Measurements from ENCODE around the gene SDR42E2. TPM values are rescaled to one million over a fixed set of nuclear protein-coding genes. Genes with fewer than 3 reads are reported as not detected.
"Not testable (repeated sequence)": the region's sequence is repeated elsewhere in the genome, so short reads cannot be mapped to it uniquely, and the experiment has no call there.

Gene SDR42E2
- polyA plus RNA-seq, 3 donors, result 0.23 to 0.40 (median 0.27) TPM

DNA sequence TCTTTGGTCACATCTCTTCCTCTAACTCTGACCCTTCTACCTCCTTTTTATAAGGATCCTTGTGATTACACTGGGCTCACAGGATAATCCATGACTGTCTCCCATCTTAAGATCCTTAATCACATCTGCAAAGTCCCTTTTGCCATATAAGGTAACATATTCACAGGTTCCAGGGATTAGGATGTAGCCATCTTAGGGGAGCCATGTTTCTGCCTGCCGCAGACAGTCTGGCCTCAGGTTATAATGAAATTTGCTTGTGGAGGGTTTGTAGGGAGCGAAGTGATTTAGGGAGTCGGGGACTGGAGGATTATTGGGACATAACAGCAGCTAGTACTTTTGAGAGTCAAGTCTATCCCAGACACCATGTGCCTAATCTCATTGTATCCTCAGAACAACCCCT, 51.5 kb downstream of the SDR42E2 start:
- no peak for DNase-seq

DNA sequence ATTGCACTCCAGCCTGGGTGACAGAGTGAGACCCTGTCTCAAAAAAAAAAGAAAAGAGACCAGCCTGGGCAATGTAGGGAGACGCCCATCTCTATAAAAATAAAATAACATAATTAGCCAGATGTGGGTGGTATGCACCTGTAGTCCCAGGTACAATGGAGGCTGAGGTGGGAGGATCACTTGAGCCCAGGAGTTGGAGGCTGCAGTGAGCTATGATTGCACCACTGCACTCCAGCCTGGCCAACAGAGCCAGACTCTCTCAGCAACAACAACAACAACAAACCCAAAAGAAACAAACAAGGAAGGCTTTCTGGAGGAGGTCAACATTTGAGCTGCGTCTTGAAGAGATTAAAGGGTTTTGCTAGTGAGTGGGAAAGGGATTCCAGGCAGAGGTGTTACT, 52.1 kb downstream of the SDR42E2 start:
- DNase-seq, result no peak

DNA sequence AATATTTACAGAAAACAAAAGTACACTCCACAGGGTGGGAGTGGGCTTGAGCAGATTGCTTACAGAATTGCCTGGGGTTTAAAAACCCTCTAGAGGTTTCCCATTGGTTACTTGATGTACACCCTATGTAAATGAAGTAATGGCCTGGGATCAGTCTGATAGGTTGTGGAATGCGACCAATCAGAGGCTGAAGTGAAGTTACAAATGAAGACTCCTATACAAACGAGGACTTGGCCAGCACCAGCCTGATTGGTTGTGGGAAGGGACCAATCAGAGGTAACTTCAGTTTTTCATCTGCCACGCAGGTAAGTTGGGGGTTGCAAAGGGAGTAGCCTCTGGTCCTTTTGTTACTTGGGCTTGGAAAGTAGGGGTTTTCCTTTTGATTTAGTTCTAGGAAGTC, 52.6 kb downstream of the SDR42E2 start:
- no peak for DNase-seq

DNA sequence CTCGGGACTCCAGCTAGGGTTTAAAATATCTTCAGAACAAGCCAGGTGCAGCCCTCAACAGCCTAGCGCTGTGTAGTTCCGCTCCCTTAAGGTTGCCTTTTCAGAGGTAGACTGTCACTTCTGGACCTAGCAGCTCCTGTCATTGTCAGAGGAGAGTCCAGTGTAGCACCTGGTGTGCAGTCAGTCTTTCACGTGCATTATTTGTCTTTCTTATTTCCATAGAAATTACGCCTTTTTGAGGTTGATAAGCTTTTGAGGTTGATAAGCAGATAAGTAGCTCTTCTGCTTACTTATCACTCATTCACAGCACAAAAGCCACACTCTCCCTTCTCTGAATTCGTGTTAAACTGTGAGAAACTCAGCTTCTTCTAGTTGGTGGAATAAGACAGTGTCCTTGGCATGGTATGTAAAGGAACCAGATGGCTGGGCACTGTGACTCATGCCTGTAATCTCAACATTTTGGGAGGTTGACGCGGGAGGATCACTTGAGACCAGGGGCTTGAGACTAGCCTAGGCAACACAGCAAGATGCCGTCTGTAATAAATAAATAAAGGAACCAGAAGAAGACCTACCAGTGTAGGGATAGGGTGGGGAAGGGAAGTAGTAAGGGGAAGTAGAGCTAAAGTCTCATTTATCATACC, 54.0 kb downstream of the SDR42E2 start:
- DNase-seq, result no peak

DNA sequence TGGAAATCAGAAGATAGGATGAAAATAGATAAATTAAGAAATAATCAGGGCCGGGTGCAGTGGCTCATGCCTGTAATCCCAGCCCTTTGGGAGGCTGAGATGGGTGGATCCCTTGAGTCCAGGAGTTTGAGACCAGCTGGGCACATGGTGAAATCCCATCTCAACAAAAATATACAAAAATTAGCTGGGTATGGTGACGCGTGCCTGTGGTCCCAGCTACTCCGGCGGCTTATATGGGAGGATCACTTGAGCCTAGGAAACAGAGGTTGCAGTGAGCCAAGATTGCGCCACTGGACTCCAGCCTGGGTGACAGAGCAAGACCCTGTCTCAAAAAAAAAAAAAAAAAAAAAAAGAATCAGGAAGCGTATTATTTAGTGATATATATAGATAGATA, 54.5 kb downstream of the SDR42E2 start:
- not testable (repeated sequence) for DNase-seq

DNA sequence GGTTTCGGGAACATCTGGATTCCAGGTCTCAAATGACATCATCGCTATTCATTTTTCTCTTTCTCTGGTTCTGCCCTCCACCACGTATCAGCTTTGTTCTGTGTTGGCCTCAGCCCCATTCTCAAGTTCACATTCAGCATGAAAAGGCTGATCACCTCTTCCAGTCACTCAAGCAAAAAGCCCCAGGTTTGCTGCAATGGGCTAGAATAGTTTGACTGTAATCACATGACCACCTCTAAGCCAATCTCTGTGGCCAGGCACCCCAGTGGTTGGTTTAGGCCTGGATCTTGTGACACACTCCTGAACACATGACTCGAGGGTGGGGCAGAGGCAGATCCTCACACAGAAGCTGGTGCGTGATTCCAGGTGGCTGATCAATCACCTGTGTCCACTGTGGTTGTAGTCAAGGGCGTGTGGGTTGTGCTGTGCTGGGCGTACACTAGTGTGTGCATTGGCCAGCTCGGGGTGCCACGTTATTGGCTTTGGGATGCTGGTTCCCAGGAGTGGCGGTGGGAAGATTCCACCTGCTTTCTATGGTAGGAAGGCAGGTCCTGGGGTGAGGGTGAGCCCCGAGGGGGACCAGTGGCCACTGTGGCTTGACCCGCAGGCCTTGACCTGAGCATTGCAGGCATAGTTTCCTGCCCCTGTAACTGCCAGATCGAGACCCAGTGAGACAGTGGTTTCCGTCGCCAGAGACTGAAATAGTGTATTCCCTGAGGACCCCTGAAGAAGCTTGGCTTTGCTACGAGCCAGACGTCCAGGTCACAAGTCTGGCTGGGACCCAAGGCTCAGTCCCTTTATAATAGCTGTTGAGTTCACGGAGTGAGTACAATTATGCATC, 55.8 kb downstream of the SDR42E2 start:
- no peak for DNase-seq

DNA sequence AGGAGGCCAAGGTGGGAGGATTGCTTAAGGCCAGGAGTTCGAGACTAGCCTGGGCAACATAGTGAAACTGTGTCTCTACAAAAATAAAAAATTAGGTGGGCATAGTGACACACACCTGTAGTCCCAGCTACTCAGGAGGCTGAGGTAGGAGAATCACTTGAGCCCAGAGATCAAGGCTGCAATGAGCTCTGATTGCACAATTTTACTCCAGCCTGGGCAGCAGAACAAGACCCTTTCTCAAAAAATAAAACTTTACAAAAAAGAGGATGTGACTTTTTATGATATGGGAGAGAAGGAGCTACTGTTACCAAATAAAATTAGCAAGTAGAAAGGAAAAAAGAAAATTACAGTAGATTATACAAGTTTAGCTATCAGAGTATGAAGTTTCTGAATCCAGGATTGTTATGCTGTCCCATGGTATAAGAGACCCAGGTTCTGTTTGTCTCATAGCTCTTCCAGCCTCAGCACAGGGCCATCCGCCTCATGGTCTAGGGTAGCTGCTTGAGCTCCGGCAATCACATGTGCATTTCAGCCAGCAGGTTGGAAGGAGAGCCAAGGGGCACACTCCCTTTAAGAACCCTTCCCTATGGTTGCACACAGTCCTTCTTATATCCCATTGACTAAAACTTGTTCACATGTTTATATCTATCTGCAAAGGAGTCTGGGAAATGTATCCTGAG, 57.2 kb downstream of the SDR42E2 start:
- no peak for DNase-seq

DNA sequence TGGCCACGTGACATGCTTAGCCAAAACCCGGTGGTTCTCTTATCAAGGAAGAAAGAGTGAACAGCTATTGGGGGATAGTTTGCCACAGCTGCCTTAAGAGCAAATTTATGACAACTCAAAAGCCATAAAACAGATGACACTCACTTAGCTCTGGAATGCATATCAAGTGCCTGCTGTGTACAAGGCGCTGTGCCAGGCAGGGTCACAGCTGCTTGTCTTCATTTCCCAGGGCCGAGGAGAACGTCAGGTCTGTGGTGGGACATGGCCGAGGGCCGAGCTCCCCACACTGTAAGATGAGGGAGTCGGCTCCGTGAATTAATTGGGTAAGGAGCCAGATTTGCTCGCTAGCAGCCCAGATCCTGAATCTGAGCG, 57.7 kb downstream of the SDR42E2 start:
- no peak for DNase-seq

DNA sequence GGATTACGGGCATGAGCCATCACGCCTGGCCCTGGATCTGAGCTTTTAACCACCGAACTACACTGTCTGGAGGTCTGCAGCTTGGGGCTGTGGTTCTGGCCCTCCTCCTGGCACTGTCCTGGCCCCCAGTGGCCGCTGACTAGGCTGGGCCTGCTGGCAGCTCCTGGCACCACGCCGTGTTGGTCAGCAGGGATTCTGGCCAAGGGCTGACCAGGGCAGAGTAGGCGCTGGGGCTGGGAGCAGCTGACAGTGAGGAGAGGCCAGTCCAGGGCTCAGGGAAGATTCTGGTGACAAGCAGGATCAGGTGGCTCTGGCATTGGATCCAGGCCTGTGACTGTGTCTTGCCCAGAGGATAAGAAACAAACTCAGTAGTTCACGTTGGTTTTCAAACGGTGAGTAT, 58.4 kb downstream of the SDR42E2 start:
- no peak for DNase-seq

DNA sequence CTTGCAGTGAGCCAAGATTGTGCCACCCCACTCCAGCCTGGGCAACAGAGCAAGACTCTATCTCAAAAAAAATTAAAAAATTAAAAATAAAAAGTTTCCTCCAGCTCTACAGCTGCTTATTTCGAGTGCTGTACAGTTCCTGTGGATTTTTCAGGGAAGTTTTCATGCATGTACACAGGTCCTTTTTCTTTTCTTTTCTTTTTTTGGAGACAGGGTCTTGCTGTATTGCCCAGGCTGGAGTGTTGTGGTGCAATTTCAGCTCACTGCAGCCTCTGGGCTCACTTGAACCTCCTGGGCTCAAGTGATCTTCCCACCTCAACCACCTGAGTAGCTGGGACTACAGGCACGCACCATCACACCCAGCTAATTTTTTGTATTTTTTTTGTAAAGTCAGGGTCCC, 59.7 kb downstream of the SDR42E2 start:
- no peak for DNase-seq

DNA sequence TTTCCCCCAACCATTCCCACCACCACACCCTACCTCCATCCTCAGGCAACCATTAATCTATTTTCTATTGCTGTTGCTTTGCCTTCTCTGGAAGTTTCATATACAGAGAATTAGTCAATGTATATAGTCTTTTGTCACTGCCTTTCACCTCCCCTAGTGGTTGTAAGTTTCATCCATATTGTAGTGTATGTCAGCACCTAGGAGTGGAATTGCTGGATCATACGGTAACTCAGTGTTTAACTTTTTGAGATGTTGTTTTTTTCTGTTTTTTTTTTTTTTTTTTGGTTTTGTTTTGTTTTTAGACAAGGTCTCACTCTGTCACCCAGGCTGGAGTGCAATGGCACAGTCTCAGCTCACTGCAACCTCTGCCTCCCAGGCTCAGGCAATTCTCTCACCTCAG, 60.7 kb downstream of the SDR42E2 start:
- no peak for DNase-seq

DNA sequence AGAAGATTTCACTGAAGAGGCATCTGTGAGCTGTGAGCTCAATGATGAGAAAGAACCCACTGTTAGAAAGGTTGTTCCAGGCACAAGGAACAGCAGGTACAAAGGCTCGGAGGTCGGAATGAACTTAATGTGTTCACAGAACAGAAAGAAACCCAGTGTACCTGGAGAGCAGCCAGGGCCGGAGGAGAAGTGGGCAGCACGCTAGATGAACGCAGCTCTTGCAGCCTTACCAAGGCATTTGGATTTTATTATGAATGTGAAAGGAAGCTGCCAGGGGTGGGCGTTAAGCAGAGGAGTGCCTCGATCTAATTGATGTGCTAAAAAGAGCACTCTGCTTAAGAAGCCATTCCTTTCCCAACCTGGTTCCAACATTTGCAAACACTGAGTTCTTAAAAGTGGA, 62.8 kb downstream of the SDR42E2 start:
- no peak for DNase-seq

DNA sequence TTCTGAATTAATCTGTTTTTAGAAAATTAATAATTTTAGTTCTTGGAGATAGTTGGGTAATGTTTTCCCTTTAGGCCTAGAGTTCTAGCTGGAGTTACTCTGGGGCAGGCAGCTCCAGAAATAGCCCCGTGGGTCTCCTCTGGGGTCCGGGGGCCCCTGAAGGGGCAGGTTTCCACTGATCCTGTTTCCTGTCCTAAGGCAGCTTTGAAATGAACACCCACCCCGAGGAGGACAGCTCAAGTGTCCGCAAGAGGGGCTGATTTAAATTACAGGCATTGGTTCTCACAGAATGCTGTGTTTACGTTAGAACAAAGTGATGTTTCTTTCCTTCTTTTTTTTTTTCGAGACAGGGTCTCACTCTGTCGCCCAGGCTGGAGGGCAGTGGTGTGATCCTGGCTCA, 67.6 kb downstream of the SDR42E2 start:
- DNase-seq, result no peak

DNA sequence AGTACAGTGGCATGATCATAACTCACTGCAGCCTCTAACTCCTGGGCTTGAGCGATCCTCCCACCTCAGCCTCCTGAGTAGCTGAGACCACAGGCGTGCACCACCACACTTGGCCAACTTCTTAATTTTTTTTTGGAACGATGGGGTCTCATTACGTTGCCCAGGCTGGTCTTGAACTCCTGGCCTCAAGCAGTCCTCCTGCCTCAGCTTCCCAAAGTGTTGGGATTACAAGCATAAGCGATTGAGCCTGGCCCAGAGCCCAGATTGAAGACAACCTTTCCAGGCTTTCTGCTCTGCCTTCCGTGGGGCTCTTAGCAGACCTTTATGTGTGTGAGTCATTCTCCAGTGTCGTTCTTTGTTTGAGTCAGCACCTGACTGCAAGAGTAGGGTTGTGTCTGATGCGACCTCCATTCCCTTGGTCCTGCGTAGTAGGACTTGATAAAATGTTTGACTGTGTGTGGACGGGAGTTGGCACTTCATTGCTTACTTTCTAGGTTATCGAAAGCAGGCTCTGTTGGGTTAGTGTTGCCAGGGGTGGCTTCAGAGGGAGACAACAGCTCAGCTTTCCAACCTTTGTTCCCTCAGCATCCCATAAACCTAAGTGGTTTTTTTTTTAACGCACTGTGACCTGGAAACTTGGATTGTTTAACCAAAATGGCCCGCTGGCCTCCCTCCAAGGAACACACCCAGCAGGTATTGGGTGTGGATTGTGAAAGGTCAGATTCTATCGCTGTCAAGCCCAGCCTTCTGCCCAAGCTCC, 70.2 kb downstream of the SDR42E2 start:
- DNase-seq, result no peak

DNA sequence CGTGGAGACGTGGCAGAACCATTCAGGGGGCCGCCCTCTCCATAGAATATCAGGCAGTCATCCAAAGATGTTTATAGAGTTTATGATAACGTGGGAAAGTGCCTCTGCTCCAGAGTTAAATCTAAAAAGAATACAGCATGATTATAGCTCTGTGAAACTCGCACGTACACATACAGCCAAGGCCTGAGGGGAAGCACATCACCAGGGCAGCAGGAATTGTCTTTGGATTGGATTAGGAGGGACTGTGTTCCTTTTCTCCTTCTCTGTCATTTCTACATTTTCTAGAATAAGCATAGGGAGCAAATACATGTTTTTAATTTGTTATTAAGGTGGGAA, 70.7 kb downstream of the SDR42E2 start:
- DNase-seq, result no peak

DNA sequence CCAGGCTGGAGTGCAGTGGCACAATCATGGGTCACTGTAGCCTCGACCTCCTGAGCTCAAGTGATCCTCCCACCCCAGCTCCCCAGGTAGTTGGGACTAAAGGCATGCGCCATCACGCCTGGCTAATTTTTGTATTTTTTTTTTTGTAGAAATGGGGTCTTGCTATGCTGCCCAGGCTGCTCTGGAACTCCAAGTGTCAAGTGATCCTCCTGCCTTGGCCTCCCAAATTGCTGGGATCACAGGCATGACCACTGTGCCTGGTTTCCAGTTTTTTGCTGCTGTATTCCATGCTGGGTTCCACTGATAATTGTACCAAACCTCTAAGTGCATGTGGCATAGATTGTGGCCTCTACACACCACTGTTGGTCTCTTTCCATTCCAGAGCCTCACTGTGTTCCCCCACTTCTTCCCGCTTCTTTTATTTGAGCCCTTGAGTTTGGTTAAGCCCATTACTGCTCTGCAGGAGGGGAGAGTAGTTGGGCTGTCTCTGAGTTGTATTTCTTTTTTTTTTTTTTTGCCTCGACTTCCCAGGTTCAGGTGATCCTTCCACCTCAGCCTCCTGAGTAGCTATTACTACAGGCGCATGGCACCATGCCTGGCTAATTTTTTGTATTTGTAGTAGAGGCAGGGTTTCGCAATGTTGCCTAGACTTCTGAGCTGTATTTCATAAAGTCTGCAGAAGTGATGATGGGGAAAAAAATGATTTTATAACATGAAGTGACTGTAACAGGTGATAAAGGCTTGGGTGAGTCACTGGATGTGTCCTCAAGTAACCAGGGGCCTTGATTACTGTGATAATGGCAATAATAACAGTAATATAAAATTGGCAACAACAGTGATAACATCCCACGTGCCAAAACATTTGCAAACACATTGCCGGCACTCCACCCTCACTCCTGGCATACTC, 73.8 kb downstream of the SDR42E2 start:
- no peak for DNase-seq

DNA sequence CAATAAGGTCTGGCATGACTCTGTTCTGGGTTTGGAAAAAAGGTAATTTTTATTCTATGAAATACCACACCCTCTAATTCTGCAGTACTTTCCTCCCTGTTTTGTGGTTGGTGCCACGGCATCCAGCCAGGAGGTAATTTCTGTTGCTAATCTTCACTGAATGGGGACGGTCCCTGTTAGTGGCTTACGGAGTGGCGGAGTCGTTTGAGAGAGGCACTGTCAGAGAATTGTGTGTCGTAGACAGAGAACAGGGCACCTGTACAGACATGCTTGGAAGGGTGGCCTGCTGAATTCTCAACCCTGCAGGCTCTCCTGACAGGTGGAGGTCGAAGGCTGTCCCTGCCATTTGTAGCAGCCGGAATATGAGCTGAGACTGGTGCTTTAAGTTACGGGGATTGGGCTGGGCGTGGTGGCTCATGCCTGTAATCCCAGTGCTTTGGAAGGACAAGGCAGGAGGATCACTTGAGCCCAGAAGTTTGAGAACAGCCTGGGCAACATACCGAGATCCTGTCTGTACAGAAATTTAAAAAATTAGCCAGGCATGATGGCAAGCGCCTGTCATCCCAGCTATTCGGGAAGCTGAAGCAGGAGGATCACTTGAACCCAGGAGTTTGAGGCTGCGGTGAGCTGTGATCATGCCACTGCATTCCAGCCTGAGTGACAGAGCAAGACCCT, 77.0 kb downstream of the SDR42E2 start:
- no peak for DNase-seq

DNA sequence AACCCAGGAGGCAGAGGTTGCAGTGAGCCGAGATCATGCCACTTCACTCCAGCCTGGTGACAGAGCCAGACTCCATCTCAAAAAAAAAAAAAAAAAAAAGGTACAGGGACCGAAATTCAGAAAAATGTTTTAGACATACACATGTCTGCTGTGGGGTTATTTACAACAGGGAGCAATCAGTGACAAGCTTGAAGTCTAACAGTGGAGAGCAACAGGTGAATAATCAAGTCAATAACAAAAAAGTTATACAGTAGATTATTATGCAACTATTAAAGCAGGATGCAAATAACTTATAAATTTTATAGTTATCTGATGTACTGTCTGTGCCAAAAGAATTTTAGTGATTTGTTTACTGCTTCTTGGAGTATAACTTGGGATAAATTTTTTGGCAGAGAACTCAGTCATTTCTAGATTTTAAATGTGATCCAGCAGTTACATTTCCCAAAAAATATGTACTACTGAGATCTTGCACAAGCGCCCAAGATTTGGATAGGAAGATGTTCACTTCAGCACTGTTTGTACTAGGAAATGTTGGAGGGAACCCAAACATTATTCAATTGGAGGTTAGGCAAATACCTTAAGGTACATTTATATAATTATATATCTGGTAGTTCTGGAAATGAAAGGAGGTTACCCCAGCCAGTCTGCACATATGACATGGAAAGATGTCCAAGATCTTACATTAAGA, 77.9 kb downstream of the SDR42E2 start:
- no peak for DNase-seq

Data from renal pelvis (tissue), 4 donors.